DND-41 (cell line): Measurements from ENCODE around the gene STRN3.

Source experiments
- ATAC-seq: fragments of 200-7000 bp; cut with Tn5 transposase; 3 replicates; pipeline ENCODE4 v1.9.1; 2021; ENCODE audit warnings: low read depth; ENCODE audit not compliant: insufficient read depth
- DNase-seq: peaks from one replicate; pipeline ENCODE4 v3.0.0-alpha.2; 2020
- H2AFZ ChIP-seq: 2 replicates; pipeline ENCODE4 v1.6.0; 2012; ENCODE audit warnings: low read depth, low read length
- H3K27ac ChIP-seq: 2 replicates; pipeline ENCODE4 v1.5.1; 2012; ENCODE audit warnings: low read length, inconsistent platforms
- H3K27me3 ChIP-seq: fragments of 200-600 bp; sonication (generic); 2 replicates; pipeline ENCODE4 v1.6.0; 2012; ENCODE audit warnings: low read length, mild to moderate bottlenecking, inconsistent platforms; ENCODE audit not compliant: insufficient read depth, poor library complexity
- H3K36me3 ChIP-seq: 2 replicates; pipeline ENCODE4 v1.5.1; 2012; ENCODE audit warnings: low read length, inconsistent platforms; ENCODE audit not compliant: insufficient read depth
- H3K4me1 ChIP-seq: 2 replicates; pipeline ENCODE4 v1.5.1; 2012; ENCODE audit warnings: mild to moderate bottlenecking, low read length; ENCODE audit not compliant: insufficient read depth
- H3K4me2 ChIP-seq: 2 replicates; pipeline ENCODE4 v1.6.0; 2012; ENCODE audit warnings: mild to moderate bottlenecking, moderate library complexity, low read length, inconsistent platforms; ENCODE audit not compliant: insufficient read depth
- H3K4me3 ChIP-seq, 2 experiments: fragments of 200-600 bp in 1 of 2; shearing (Covaris generic) in 1 of 2; 2 replicates each; pipeline ENCODE4 v1.5.1; 2012 to 2016; ENCODE audit warnings: inconsistent platforms in 2 of 2, low read length in 2 of 2, mild to moderate bottlenecking in 2 of 2, low read depth in 1 of 2, moderate library complexity in 1 of 2
- H3K79me2 ChIP-seq: 2 replicates; pipeline ENCODE4 v1.6.0; 2012; ENCODE audit warnings: low read length, inconsistent platforms; ENCODE audit not compliant: insufficient read depth
- H3K9ac ChIP-seq: 2 replicates; pipeline ENCODE4 v1.6.0; 2012; ENCODE audit warnings: low read depth, mild to moderate bottlenecking, inconsistent platforms, low read length, moderate library complexity
- H3K9me3 ChIP-seq: 2 replicates; pipeline ENCODE4 v1.5.1; 2012; ENCODE audit warnings: low read length, moderate library complexity, mild to moderate bottlenecking, inconsistent platforms; ENCODE audit not compliant: insufficient read depth, severe bottlenecking
- H4K20me1 ChIP-seq: 2 replicates; pipeline ENCODE4 v1.6.0; 2012; ENCODE audit warnings: low read length; ENCODE audit not compliant: insufficient read depth
- EZH2 ChIP-seq: IDR thresholded peaks from 3 replicates; pipeline ENCODE4 v1.6.1; 2012; ENCODE audit warnings: borderline replicate concordance, low read depth, mild to moderate bottlenecking, moderate library complexity, low read length, inconsistent platforms; ENCODE audit not compliant: severe bottlenecking
- TF ChIP-seq, protein P1 (sequence below): IDR thresholded peaks from 2 replicates; pipeline ENCODE4 v1.5.1; 2012; ENCODE audit warnings: borderline replicate concordance, low read length, moderate library complexity, mild to moderate bottlenecking; ENCODE audit not compliant: poor library complexity, severe bottlenecking; ENCODE audit errors: extremely low read depth

Gene STRN3

DNA sequence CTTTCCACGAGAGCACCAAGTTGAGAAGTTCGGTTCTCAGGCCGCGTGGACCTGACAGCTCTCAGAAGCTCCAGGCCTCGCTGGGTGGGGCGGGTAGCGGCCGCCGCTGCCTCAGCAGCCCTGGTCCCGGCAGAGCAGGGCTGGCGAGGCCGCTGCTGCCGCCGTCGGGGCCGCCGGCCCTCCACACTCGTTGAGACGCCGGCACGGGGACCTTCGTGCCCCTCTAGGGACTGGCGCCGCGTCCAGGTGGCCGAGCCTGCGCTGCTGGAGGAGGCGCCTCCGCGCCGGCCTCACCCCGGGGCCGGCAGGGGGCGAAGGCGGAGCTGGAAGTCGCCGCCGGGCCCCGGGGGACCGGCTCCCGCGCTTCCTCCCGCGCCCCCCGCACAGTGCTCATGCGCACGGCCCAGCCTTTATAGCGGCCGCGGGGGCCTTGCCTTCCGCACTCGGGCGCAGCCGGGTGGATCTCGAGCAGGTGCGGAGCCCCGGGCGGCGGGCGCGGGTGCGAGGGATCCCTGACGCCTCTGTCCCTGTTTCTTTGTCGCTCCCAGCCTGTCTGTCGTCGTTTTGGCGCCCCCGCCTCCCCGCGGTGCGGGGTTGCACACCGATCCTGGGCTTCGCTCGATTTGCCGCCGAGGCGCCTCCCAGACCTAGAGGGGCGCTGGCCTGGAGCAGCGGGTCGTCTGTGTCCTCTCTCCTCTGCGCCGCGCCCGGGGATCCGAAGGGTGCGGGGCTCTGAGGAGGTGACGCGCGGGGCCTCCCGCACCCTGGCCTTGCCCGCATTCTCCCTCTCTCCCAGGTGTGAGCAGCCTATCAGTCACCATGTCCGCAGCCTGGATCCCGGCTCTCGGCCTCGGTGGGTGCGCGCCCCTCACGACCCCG lies 151.8 kb downstream of the STRN3 start, which contains the start of gene COCH:
COCH (plus strand) TSS at position 440 of the 879 bp plus-strand sequence; CDS start at position 820, 380 bp downstream.
- H2AFZ ChIP-seq: no peak within 1 kb of the TSS
- no peak within 1 kb of the TSS for H3K4me3 ChIP-seq
- no peak within 1 kb of the TSS for H3K27ac ChIP-seq
- H3K79me2 ChIP-seq: no peaks in the 10 kb centered on the region
- H3K4me2 ChIP-seq: no peak within 1 kb of the TSS
- H3K4me1 ChIP-seq: no peaks in the 10 kb centered on the region
- DNase-seq (no peak), ATAC-seq (no peak)
- H4K20me1 ChIP-seq: no peaks in the 10 kb centered on the region
- no peak within 1 kb of the TSS for H3K9ac ChIP-seq
- H3K36me3 ChIP-seq: no peaks in the 10 kb centered on the region
- TF ChIP-seq EZH2: no peak
- TF ChIP-seq, protein P1, sequence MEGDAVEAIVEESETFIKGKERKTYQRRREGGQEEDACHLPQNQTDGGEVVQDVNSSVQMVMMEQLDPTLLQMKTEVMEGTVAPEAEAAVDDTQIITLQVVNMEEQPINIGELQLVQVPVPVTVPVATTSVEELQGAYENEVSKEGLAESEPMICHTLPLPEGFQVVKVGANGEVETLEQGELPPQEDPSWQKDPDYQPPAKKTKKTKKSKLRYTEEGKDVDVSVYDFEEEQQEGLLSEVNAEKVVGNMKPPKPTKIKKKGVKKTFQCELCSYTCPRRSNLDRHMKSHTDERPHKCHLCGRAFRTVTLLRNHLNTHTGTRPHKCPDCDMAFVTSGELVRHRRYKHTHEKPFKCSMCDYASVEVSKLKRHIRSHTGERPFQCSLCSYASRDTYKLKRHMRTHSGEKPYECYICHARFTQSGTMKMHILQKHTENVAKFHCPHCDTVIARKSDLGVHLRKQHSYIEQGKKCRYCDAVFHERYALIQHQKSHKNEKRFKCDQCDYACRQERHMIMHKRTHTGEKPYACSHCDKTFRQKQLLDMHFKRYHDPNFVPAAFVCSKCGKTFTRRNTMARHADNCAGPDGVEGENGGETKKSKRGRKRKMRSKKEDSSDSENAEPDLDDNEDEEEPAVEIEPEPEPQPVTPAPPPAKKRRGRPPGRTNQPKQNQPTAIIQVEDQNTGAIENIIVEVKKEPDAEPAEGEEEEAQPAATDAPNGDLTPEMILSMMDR: no peak
- no peaks in the 10 kb centered on the region for H3K9me3 ChIP-seq
- H3K27me3 ChIP-seq: no peaks in the 10 kb centered on the region

DNA sequence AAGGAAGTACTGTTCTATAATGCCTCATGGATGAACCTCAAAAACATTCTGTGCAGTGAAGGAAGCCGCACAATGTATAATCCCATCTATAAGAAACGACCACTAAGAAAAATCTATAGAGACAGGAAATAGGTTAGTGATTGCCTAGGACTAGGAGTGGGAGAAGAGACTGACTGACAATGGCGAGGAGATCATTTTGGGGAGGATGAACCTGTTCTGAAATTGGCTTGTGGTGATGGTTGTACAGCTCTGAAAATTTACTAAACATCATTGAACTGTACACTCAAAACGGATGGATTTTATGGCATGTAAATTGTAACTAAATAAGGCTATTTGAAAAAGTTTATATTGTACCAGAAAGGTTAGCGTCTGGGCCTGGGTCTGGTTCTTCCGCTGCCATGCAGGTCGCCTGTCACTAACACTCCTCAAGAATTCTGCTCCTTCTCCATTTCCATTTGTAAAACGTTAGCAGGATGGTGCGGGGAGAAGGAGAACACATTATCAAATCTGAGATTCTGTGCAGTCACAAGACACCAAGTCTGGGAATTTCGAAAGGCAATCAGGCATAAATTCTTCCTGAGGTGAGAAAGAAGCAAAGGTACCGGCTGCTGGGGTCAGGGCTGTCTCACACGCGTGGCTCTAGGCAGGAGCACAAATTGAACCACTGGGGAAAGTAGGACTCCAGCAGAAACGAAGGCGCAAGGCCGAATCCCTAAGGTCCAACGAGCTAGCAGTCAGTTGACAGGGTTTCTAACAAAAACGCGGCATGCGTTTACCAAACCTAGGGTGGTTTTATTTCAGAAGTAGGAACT lies 152.7 kb downstream of the STRN3 start:
- Histone ChIP-seq H2AFZ (no peak overlapping the region), H3K4me3 (no peak overlapping the region), H3K27me3 (no peaks in the 10 kb centered on the region)

DNA sequence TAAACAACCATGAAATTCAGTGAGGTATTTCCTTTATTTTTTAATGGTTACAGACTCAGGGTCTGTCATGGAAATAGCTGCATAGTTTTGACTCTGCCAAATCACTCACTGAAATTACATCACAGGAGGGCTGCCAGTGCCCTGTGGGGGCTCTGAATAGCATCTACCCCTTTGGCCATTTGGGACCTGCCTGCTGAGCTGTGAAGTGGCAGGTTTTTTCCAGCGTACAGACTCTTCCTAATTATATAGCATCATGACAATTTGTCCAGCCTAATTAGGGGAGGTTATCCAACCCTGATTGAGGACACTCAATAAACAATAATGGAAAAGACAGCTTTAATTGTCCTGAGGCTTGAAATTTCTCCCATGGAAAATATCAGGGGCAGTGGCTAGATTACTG lies 153.6 kb downstream of the STRN3 start:
- Histone ChIP-seq H3K9ac (no peak overlapping the region), H3K36me3 (no peaks in the 10 kb centered on the region), H3K9me3 (no peaks in the 10 kb centered on the region), H3K4me3 (no peak overlapping the region), H3K4me2 (no peak overlapping the region), H4K20me1 (no peaks in the 10 kb centered on the region), H2AFZ (no peak overlapping the region), H3K79me2 (no peaks in the 10 kb centered on the region), H3K27ac (no peak overlapping the region), H3K4me1 (no peaks in the 10 kb centered on the region), H3K27me3 (no peaks in the 10 kb centered on the region)
- DNase-seq (no peak), ATAC-seq (no peak)
- TF ChIP-seq, protein P1: no peak
- TF ChIP-seq EZH2: no peak

More for the DNA sequence above, 152.7 kb downstream of the STRN3 start:
- H3K9me3 ChIP-seq: no peaks in the 10 kb centered on the region
- H3K4me1 ChIP-seq: no peaks in the 10 kb centered on the region
- TF ChIP-seq EZH2: no peak
- TF ChIP-seq, protein P1: no peak
- no peaks in the 10 kb centered on the region for H3K79me2 ChIP-seq
- no peak overlapping the region for H3K27ac ChIP-seq
- H4K20me1 ChIP-seq: no peaks in the 10 kb centered on the region
- ATAC-seq (no peak), DNase-seq (no peak)
- H3K4me2 ChIP-seq: no peak overlapping the region
- H3K9ac ChIP-seq: no peak overlapping the region
- no peaks in the 10 kb centered on the region for H3K36me3 ChIP-seq
